Measurements from ENCODE around the gene GZF1. TPM values are rescaled to one million over a fixed set of nuclear protein-coding genes. Genes with fewer than 3 reads are reported as not detected.

The GZF1 gene
- polyA plus RNA-seq, 3 donors = 5.5 to 215 (median 7.0) TPM

DNA sequence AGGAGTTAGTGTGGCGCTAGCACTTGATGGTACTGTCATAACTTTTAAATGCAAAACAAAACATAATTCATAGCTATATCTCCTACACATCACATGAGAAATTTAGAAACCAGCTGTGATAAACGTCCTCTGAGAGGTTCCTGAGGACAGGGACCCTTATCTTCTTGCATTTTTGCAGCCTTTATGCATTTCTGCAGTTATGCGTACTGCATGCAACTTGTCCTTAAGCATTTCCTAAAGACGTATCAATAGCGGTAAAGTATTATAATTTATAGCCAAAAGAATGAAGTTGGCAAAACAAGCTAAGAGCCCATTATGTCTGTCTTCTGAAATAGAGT is 57.6 kb downstream of the GZF1 start:
- Histone ChIP-seq H3K79me2 (ENCODE audit: insufficient read depth, low read length) (peaks cover 63% of the 10 kb centered on the region), H4K20me1 (ENCODE audit: insufficient read depth, low read length) (peaks cover 8% of the 10 kb centered on the region), H3K9me3 (replicated peaks in 1 of 2; ENCODE audit: control insufficient read depth in 1 of 2, insufficient read depth in 1 of 2, low read length in 2 of 2) (no peaks in the 10 kb centered on the region), H3K4me1 (ENCODE audit: control insufficient read depth in 1 of 2, insufficient read depth in 2 of 2, low read length in 2 of 2) (peaks cover 12% of the 10 kb centered on the region in 2 donors), H2AFZ (ENCODE audit: insufficient read depth, low read depth, low read length, poor library complexity, severe bottlenecking) (peak overlapping the region; percentile 82), H3K27ac (ENCODE audit: low read depth in 1 of 2, low read length in 2 of 2) (peak overlapping the region in 1 of 2 donors; percentile 84), H3K4me3 (replicated peaks in 1 of 3; ENCODE audit: low read depth in 2 of 3, low read length in 3 of 3) (peak overlapping the region; percentile 87 to 99 (median 94)), H3K27me3 (ENCODE audit: control insufficient read depth in 2 of 2, insufficient read depth in 2 of 2, low read length in 2 of 2) (no peaks in the 10 kb centered on the region), H3K4me2 (replicated peaks; ENCODE audit: extremely low read depth, low read length, poor library complexity, severe bottlenecking) (peak overlapping the region; percentile 93), H3K36me3 (replicated peaks in 1 of 2; ENCODE audit: control insufficient read depth in 1 of 2, insufficient read depth in 2 of 2, low read length in 2 of 2) (no peaks in the 10 kb centered on the region), H3K9ac (ENCODE audit: insufficient read depth, low read length, poor library complexity, severe bottlenecking) (peak overlapping the region; percentile 87)
- Mint-ChIP-seq H3K36me3 (peaks cover 0 to 2% of the 10 kb centered on the region in 2 donors), H3K4me1 (peaks cover 28% of the 10 kb centered on the region), H3K9me3 (peaks cover 0 to 2% (median 0%) of the 10 kb centered on the region in 7 donors), H3K27ac (peak overlapping the region; percentile 15 to 93 (median 92)), H3K4me3 (peak overlapping the region; percentile 81 to 91), H3K27me3 (ENCODE audit: low read depth in 3 of 3) (no peaks in the 10 kb centered on the region)
- intact Hi-C loops (cut with micrococcal nuclease) = loop anchor here in 1 of 2 donors (5.0 kb wide), 1 partner anchor 42 kb away; no protein-coding TSS in a partner anchor
- WGBS (ENCODE audit: insufficient coverage) = no CpG with 5 or more reads among the region's 5 CpGs
- no peak for DNase-seq
- TF ChIP-seq, protein P1, sequence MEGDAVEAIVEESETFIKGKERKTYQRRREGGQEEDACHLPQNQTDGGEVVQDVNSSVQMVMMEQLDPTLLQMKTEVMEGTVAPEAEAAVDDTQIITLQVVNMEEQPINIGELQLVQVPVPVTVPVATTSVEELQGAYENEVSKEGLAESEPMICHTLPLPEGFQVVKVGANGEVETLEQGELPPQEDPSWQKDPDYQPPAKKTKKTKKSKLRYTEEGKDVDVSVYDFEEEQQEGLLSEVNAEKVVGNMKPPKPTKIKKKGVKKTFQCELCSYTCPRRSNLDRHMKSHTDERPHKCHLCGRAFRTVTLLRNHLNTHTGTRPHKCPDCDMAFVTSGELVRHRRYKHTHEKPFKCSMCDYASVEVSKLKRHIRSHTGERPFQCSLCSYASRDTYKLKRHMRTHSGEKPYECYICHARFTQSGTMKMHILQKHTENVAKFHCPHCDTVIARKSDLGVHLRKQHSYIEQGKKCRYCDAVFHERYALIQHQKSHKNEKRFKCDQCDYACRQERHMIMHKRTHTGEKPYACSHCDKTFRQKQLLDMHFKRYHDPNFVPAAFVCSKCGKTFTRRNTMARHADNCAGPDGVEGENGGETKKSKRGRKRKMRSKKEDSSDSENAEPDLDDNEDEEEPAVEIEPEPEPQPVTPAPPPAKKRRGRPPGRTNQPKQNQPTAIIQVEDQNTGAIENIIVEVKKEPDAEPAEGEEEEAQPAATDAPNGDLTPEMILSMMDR (IDR thresholded peaks at IDR 0.05) = no peak

DNA sequence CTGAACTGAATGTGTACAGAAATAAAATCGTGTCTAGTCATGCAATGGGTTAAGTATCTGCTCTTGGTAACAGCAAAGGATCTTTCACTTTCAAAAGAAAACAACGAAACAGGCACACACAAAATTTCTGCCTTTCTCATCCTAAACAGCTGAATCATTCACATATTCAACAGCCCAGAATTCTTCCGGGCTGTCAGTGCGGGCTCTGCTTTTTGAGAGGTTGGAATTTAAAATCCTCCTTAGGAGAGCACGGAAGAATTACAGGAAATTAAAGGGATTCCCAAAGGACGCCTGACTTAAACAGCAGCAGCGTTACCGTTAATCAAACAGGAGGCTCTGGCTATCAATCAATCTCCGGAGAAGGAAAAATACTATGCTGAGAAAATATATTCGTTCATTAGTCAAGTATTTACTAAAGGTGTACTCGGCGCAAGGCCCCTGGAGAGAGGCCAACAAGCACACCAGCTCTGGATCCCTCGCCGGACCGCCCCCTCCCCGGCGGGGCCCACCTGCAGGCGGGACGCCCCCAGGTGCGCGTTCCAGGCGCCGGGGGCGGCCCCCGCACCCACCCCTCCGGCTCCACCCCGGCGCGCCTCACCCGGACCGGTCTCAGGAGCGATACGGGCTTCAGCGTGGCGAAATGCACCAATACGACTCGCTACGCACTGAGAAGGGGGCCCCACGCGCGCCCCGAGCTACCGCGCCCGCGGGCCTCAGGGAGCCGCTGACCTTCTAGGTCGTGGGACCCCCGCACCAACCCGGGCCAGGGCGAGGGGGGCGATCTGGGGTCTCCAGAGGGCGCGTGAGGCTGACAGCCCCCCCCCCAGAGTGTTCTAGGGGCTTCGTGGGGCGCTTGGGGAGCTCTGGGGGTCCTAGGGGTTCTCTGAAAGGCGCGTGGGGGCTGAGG is 58.3 kb downstream of the GZF1 start:
- Mint-ChIP-seq H3K4me3 (peak overlapping the region; percentile 81 to 91), H3K27ac (peak overlapping the region; percentile 85 to 93 (median 92)), H3K36me3 (peaks cover 0 to 2% of the 10 kb centered on the region in 2 donors), H3K27me3 (ENCODE audit: low read depth in 3 of 3) (no peaks in the 10 kb centered on the region), H3K9me3 (peaks cover 0 to 2% (median 0%) of the 10 kb centered on the region in 7 donors), H3K4me1 (peaks cover 26% of the 10 kb centered on the region)
- H3K27me3 ChIP-seq (ENCODE audit: control insufficient read depth in 2 of 2, insufficient read depth in 2 of 2, low read length in 2 of 2) = no peaks in the 10 kb centered on the region
- H4K20me1 ChIP-seq (ENCODE audit: insufficient read depth, low read length) = peaks cover 8% of the 10 kb centered on the region
- H3K9me3 ChIP-seq (replicated peaks in 1 of 2; ENCODE audit: control insufficient read depth in 1 of 2, insufficient read depth in 1 of 2, low read length in 2 of 2) = no peaks in the 10 kb centered on the region
- intact Hi-C loops (cut with micrococcal nuclease) = loop anchor here (5.0 kb wide), 3 partner anchors 43 to 63 kb away; partner anchors contain the start of gene GZF1 (in 1 of the 2)
- H3K4me1 ChIP-seq (ENCODE audit: control insufficient read depth in 1 of 2, insufficient read depth in 2 of 2, low read length in 2 of 2) = peaks cover 12% of the 10 kb centered on the region in 2 donors
- H3K4me2 ChIP-seq (replicated peaks; ENCODE audit: extremely low read depth, low read length, poor library complexity, severe bottlenecking) = peak overlapping the region; percentile 93
- H3K79me2 ChIP-seq (ENCODE audit: insufficient read depth, low read length) = peaks cover 59% of the 10 kb centered on the region
- peak overlapping the region; percentile 82 for H2AFZ ChIP-seq (ENCODE audit: insufficient read depth, low read depth, low read length, poor library complexity, severe bottlenecking)
- DNase-seq = peak; percentile 17 to 37 (median 24)
- H3K9ac ChIP-seq (ENCODE audit: insufficient read depth, low read length, poor library complexity, severe bottlenecking) = peak overlapping the region; percentile 87
- WGBS (ENCODE audit: insufficient coverage) = 0% methylated on average over 42 of the region's 58 CpGs
- H3K27ac ChIP-seq (ENCODE audit: low read depth in 1 of 2, low read length in 2 of 2) = peak overlapping the region; percentile 75 to 84
- no peaks in the 10 kb centered on the region for H3K36me3 ChIP-seq (replicated peaks in 1 of 2; ENCODE audit: control insufficient read depth in 1 of 2, insufficient read depth in 2 of 2, low read length in 2 of 2)
- peak overlapping the region; percentile 87 to 99 (median 94) for H3K4me3 ChIP-seq (replicated peaks in 1 of 3; ENCODE audit: low read depth in 2 of 3, low read length in 3 of 3)
- TF ChIP-seq, protein P1 (IDR thresholded peaks at IDR 0.05) = no peak
